Measurements from ENCODE around the gene GGT5. TPM values are rescaled to one million over a fixed set of nuclear protein-coding genes. Genes with fewer than 3 reads are reported as not detected.
A peak's percentile ranks its signal among the peaks of the same experiment; 100 is the strongest.
"Not testable (repeated sequence)": the region's sequence is repeated elsewhere in the genome, so short reads cannot be mapped to it uniquely, and the experiment has no call there.

Gene GGT5
- total RNA-seq, 1 donor from 2014 or later: 1.3 TPM

GRCh38 chr22:24216541-24217209 lies 28.2 kb downstream of the GGT5 start:
- no peak for DNase-seq (ENCODE audit: low read depth)
- no peak overlapping the region for H3K4me3 ChIP-seq (ENCODE audit: low read depth, low read length)
- TF ChIP-seq, protein P1, sequence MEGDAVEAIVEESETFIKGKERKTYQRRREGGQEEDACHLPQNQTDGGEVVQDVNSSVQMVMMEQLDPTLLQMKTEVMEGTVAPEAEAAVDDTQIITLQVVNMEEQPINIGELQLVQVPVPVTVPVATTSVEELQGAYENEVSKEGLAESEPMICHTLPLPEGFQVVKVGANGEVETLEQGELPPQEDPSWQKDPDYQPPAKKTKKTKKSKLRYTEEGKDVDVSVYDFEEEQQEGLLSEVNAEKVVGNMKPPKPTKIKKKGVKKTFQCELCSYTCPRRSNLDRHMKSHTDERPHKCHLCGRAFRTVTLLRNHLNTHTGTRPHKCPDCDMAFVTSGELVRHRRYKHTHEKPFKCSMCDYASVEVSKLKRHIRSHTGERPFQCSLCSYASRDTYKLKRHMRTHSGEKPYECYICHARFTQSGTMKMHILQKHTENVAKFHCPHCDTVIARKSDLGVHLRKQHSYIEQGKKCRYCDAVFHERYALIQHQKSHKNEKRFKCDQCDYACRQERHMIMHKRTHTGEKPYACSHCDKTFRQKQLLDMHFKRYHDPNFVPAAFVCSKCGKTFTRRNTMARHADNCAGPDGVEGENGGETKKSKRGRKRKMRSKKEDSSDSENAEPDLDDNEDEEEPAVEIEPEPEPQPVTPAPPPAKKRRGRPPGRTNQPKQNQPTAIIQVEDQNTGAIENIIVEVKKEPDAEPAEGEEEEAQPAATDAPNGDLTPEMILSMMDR (conservative IDR thresholded peaks at IDR 0.05; ENCODE audit: low read depth, low read length): no peak

GRCh38 chr22:24214467-24215285 lies 30.2 kb downstream of the GGT5 start:
- TF ChIP-seq, protein P1 (conservative IDR thresholded peaks at IDR 0.05; ENCODE audit: low read depth, low read length): no peak
- no peak overlapping the region for H3K4me3 ChIP-seq (ENCODE audit: low read depth, low read length)
- DNase-seq (ENCODE audit: low read depth): no peak

- DNase-seq (ENCODE audit: low read depth); H3K4me3 ChIP-seq (ENCODE audit: low read depth, low read length): not testable (repeated sequence)
Measured at GRCh38 chr22:24213111-24213510, 31.8 kb downstream of the GGT5 start.

GRCh38 chr22:24211716-24212115 lies 33.2 kb downstream of the GGT5 start:
- not testable (repeated sequence) for H3K4me3 ChIP-seq (ENCODE audit: low read depth, low read length); DNase-seq (ENCODE audit: low read depth)

- not testable (repeated sequence) for H3K4me3 ChIP-seq (ENCODE audit: low read depth, low read length); DNase-seq (ENCODE audit: low read depth)
Measured at GRCh38 chr22:24210409-24210808, 34.5 kb downstream of the GGT5 start.

GRCh38 chr22:24209687-24210086 lies 35.2 kb downstream of the GGT5 start:
- no peak overlapping the region for H3K4me3 ChIP-seq (ENCODE audit: low read depth, low read length)
- DNase-seq (ENCODE audit: low read depth): no peak
- TF ChIP-seq, protein P1 (conservative IDR thresholded peaks at IDR 0.05; ENCODE audit: low read depth, low read length): no peak

- DNase-seq (ENCODE audit: low read depth): no peak
- no peak overlapping the region for H3K4me3 ChIP-seq (ENCODE audit: low read depth, low read length)
- TF ChIP-seq, protein P1 (conservative IDR thresholded peaks at IDR 0.05; ENCODE audit: low read depth, low read length): no peak
Measured at GRCh38 chr22:24209016-24209415, 35.9 kb downstream of the GGT5 start.

DNA sequence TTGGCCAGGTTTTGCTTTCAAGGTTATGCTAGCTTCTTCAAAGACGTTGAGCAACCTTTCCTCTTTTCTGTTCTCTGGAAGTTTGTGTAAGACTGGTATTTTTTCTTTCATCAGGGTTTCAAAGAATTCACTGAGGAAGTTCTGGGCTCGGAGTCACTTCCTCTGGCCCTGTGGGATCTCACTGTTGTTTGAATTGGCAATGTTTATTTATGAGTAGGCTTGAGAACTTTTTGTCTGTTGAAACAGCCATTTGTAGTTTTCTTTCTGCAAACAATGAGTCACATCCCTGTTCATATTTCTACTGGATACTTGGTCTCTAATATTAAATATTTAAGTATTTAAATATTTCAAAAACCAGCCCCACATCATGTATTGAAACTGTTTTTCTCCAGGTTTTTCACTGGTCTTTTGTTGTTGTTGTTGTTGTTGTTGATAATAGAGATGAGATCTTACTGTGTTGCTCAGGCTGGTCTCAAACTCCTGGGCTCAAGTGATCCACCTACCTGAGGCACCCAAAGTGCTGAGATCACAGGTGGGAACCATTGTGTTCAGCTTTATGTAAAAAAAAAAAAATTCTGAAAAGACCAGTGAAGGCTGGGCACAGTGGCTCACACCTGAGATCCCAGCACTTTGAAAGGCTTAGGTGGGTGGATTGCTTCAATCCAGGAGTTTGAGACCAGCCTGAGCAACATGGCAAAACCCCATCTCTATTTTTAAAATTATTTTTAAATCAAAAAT lies 36.7 kb downstream of the GGT5 start:
- H3K4me3 ChIP-seq (ENCODE audit: low read depth, low read length): no peak overlapping the region
- DNase-seq (ENCODE audit: low read depth): peak; percentile 67
- TF ChIP-seq, protein P1 (conservative IDR thresholded peaks at IDR 0.05; ENCODE audit: low read depth, low read length): no peak
